ENCODE measurements around the gene AMOTL1. TPM values are rescaled to one million over a fixed set of nuclear protein-coding genes. Genes with fewer than 3 reads are reported as not detected.

Gene AMOTL1
- polyA plus RNA-seq, 1 experiment, result 43.7 TPM

- ChIA-PET POLR2A (no interaction called here), CTCF (interaction anchor here (1.0 kb wide), 1 partner anchor 25 kb away, joined by 4 read pairs; no protein-coding TSS in a partner anchor)
- no peaks in the 10 kb centered on the region for H3K27me3 ChIP-seq (ENCODE audit: control insufficient read depth, insufficient read depth, low read length)
- no peak overlapping the region for H3K27ac ChIP-seq (ENCODE audit: low read depth, low read length)
- H3K4me3 ChIP-seq (ENCODE audit: low read depth, low read length), result no peak overlapping the region
- no peak for TF ChIP-seq CTCF (IDR thresholded peaks at IDR 0.05; ENCODE audit: low read depth, low read length)
- no peak for DNase-seq (ENCODE audit: low read depth, low spot score)
- H3K9me3 ChIP-seq (ENCODE audit: control insufficient read depth, insufficient read depth, low read length), result no peaks in the 10 kb centered on the region
These were observed 13.8 kb upstream of the AMOTL1 start for GRCh38 chr11:94754335-94754734.

GRCh38 chr11:94754819-94755218, 13.3 kb upstream of the AMOTL1 start:
- H3K27me3 ChIP-seq (ENCODE audit: control insufficient read depth, insufficient read depth, low read length), result no peaks in the 10 kb centered on the region
- H3K4me3 ChIP-seq (ENCODE audit: low read depth, low read length), result no peak overlapping the region
- no peak for DNase-seq (ENCODE audit: low read depth, low spot score)
- no peak for TF ChIP-seq CTCF (IDR thresholded peaks at IDR 0.05; ENCODE audit: low read depth, low read length)
- ChIA-PET CTCF (no interaction called here), POLR2A (no interaction called here)
- H3K9me3 ChIP-seq (ENCODE audit: control insufficient read depth, insufficient read depth, low read length), result no peaks in the 10 kb centered on the region
- H3K27ac ChIP-seq (ENCODE audit: low read depth, low read length), result no peak overlapping the region

GRCh38 chr11:94755494-94755893, 12.7 kb upstream of the AMOTL1 start:
- Histone ChIP-seq H3K27me3 (ENCODE audit: control insufficient read depth, insufficient read depth, low read length) (no peaks in the 10 kb centered on the region), H3K4me3 (ENCODE audit: low read depth, low read length) (no peak overlapping the region), H3K27ac (ENCODE audit: low read depth, low read length) (no peak overlapping the region), H3K9me3 (ENCODE audit: control insufficient read depth, insufficient read depth, low read length) (no peaks in the 10 kb centered on the region)
- ChIA-PET CTCF (no interaction called here), POLR2A (no interaction called here)
- TF ChIP-seq CTCF (IDR thresholded peaks at IDR 0.05; ENCODE audit: low read depth, low read length), result no peak
- DNase-seq (ENCODE audit: low read depth, low spot score), result no peak

GRCh38 chr11:94757037-94757735, 11.0 kb upstream of the AMOTL1 start:
- DNase-seq (ENCODE audit: low read depth, low spot score), result no peak
- Histone ChIP-seq H3K4me3 (ENCODE audit: low read depth, low read length) (no peak overlapping the region), H3K27ac (ENCODE audit: low read depth, low read length) (no peak overlapping the region), H3K9me3 (ENCODE audit: control insufficient read depth, insufficient read depth, low read length) (no peaks in the 10 kb centered on the region), H3K27me3 (ENCODE audit: control insufficient read depth, insufficient read depth, low read length) (no peaks in the 10 kb centered on the region)
- no peak for TF ChIP-seq CTCF (IDR thresholded peaks at IDR 0.05; ENCODE audit: low read depth, low read length)
- CTCF ChIA-PET, result interaction anchor here (0.6 to 0.9 kb wide), 3 partner anchors 30 to 141 kb away, joined by 3 read pairs; no protein-coding TSS in a partner anchor
- POLR2A ChIA-PET, result no interaction called here

GRCh38 chr11:94758666-94759065, 9.5 kb upstream of the AMOTL1 start:
- POLR2A ChIA-PET, result no interaction called here
- CTCF ChIA-PET, result interaction anchor here (0.7 kb wide), 1 partner anchor 28 kb away, joined by 11 read pairs; no protein-coding TSS in a partner anchor
- Histone ChIP-seq H3K4me3 (ENCODE audit: low read depth, low read length) (no peak overlapping the region), H3K27me3 (ENCODE audit: control insufficient read depth, insufficient read depth, low read length) (no peaks in the 10 kb centered on the region), H3K9me3 (ENCODE audit: control insufficient read depth, insufficient read depth, low read length) (no peaks in the 10 kb centered on the region), H3K27ac (ENCODE audit: low read depth, low read length) (no peak overlapping the region)
- no peak for DNase-seq (ENCODE audit: low read depth, low spot score)
- TF ChIP-seq CTCF (IDR thresholded peaks at IDR 0.05; ENCODE audit: low read depth, low read length), result no peak

All from AG04450 (cell line).